GM12801 (cell line): Measurements from ENCODE around the gene CACNB4.

Source experiments
- TF ChIP-seq, protein P1 (sequence below): IDR thresholded peaks from one replicate; pipeline ENCODE4 v1.5.1; 2011; ENCODE audit warnings: control low read depth; ENCODE audit not compliant: insufficient read length; ENCODE audit errors: extremely low read depth

CACNB4 gene

DNA sequence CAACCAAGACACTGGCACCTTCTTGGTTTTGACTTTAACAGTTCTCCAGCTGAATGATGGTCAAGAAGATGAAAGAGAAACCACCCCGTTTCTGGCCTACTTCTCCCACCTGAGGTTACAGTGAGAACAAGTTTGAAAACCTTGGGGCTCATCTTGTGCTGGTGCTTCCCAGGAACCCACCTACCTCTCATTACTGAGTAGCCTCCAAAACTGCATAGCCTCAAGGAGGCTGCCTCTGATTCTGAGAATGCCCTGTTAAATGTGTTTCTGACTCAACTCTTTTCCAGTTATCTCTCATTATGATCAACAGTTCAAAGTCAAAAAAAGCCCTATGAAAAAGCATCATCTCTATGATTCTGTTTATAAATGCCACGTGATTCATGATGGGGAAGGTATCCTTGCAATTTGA lies 121.9 kb downstream of the CACNB4 start:
- TF ChIP-seq, protein P1, sequence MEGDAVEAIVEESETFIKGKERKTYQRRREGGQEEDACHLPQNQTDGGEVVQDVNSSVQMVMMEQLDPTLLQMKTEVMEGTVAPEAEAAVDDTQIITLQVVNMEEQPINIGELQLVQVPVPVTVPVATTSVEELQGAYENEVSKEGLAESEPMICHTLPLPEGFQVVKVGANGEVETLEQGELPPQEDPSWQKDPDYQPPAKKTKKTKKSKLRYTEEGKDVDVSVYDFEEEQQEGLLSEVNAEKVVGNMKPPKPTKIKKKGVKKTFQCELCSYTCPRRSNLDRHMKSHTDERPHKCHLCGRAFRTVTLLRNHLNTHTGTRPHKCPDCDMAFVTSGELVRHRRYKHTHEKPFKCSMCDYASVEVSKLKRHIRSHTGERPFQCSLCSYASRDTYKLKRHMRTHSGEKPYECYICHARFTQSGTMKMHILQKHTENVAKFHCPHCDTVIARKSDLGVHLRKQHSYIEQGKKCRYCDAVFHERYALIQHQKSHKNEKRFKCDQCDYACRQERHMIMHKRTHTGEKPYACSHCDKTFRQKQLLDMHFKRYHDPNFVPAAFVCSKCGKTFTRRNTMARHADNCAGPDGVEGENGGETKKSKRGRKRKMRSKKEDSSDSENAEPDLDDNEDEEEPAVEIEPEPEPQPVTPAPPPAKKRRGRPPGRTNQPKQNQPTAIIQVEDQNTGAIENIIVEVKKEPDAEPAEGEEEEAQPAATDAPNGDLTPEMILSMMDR: no peak

DNA sequence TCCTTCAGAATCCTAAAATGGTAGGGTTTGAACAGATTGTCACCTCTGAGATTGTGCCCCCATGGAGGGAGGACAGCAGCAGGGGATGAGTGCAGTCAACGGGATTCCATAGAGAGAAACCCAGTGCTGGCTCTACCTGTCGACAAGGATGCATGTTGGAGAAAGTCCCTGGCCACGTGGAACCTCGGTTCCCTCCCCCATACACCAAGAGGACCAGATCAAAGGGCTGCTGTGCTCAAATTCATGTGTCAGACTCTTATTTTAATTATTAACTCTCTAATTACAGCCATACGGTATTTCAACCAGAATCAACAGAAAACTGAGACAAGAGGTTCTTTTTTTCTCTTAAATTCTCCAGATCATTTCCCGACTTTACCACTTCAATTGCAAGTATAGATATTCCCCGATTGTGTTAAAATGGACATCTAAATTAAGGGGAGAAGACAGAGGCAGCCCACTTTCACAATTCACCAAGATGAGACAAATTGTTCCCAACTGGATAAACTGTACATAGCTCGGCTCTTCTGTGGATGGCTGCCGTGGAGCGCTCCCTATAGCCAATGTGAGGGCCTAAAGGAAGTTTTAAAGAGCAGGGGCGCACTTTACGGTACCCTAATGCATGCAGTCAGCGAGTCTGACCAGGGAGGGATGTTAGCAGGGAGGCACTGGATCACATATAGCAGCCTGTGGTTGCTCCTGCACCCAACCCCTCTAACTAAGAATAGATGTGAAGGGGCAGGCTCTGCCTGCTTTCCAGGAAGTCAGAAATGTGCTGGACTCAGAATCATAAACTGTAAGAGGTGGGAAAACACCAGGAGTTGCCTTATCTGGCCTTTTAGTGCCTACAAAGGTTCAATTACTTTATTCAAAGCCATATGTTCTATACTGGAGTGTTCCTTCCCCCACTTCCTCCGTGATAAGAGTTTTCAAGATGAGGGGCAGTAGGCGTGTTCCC lies 123.1 kb downstream of the CACNB4 start:
- TF ChIP-seq, protein P1: no peak

DNA sequence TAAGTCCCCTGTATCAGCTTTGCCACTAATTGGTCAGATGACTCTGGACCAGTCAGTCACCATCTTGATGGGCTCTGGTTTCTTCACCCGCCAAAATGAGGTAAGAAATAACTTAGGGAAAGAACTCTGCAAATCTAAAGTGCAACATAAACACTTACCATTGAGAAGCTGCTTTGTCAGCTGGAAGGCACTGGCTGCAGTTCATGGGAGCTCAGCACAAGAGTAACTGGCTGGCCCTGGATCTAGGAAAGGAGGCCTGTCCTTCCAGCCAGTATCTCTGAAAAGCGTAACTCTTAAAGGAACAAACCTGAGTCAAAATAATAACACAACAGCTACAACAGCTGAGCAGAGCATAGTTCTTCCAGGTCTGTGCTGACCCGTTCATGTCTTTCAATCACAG lies 123.9 kb downstream of the CACNB4 start:
- TF ChIP-seq, protein P1: no peak

DNA sequence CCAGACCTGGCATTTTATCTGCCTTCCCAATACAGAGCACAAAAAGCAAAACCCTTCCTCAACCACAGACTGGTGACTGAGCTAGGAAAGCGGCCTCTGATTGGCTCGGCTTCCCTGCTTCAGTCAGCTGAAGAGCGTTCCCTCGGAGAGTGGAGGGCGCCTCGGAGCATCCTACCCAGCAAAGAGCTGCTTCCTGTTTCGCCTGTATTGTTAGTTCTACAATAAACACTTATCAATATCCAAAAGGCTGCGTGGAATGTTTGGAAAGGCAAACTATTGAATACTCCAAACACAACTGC lies 125.0 kb downstream of the CACNB4 start:
- TF ChIP-seq, protein P1: no peak

DNA sequence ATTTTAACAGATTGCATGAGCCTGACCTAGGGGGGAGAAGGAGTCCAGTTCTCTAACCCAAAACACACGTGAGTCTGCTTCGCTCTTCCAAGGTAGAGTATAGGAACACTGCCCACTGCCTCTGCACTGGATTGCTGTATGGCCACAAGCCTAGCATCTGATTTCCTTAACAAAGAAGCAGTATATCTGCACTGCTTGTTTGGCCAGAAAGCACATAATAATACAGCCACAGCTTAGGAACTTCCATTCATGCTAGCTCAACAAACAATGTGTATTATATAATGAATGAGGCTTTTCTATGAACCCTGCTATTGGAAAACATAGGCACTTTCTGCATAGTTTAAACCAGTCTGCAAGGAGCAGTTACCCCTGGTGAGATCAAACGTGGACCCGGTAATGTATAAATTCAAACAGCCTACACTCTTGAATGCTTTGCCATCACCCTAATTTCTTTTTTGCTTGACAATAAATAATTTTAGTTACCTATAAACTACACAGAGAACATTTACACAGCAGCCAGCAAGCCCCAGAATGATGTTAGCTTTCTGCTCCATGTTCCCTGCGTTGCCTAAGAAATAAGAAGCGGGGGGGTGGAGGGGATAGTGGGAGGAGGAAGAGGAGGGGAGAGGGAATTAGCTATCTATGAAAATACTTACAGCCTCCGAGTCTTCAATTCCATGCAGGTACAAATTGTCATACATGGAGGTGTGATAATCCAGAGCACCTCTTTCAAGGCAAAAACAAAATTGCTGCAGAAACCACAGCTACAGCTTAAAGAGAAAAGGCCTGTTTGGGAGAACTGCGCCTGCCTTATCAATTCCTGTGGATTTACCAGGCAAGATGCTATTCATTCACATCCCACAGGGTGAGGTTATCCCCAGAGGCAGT lies 125.6 kb downstream of the CACNB4 start:
- TF ChIP-seq, protein P1: no peak

DNA sequence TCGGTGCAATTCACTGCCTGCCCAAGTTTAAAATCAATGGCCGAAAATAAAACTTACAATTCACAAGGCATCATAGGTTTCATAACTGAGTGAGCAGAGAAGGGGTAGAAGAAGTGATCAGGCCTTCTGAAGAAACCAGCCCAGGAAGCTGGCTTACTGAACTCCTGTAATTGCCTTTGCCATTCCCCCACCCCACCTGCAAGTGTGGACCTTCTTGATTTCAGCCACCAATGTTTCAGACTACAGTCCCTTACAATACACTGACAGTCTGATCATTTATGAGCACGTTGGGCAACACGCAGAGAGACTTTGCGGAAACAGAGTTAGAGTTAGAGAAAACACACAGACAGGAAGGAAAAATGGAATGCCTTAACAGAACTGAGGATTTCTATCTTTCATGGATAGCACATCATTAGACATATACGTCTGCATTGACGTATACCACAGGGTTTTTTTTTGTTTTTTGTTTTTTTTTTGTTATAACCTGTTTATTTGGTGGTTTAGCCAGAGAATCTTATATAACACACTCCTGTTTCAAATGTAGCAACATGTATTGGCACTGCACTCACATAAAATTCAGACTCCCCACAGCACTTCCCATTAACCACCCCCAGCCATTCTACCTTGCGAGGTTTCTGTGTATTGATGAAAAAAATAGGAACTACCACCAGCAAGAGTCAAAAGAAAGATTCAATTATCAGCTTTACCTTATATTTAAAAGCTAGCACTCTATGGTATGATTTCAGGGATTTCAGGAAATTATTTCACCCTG lies 126.4 kb downstream of the CACNB4 start:
- TF ChIP-seq, protein P1: no peak
